GM12891 (cell line): ENCODE results near the gene APOC3.

Experiments
- POLR2A ChIP-seq: IDR thresholded peaks from 2 replicates; pipeline ENCODE4 v1.6.1; 2011; ENCODE audit warnings: low read depth, low read length, control low read depth
- POLR2AphosphoS5 ChIP-seq: IDR thresholded peaks from 2 replicates; pipeline ENCODE4 v1.6.1; 2011; ENCODE audit warnings: low read depth, low read length, control low read depth
- SPI1 ChIP-seq: IDR thresholded peaks from 2 replicates; pipeline ENCODE4 v1.6.1; 2011; ENCODE audit warnings: low read depth, low read length, control low read depth
- TAF1 ChIP-seq: IDR thresholded peaks from 2 replicates; pipeline ENCODE4 v1.6.1; 2011; ENCODE audit warnings: low read depth, low read length, control low read depth

DNA sequence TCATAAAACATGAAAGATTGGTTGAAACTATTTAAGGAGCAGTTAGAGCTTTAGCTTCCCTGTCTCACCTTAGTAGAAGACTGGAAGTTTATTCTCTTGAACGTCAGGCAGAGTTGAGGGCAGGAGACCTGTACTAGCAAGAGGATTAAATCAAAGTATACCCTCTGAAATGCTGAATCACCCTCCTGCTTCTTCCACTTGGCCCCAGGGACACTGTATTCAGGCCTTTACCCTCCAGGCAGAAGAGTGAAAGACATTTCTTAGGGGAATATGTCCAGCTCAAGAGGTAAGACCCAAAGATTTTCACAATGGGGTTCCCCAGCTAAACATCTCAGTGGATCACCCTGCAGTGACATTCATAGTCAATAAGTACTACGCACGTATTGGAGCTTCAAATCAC is 18.5 kb upstream of the APOC3 start:
- TF ChIP-seq POLR2A (no peak), TAF1 (no peak), POLR2AphosphoS5 (no peak), SPI1 (no peak)
